GM19099 (cell line): ENCODE results near the gene RUNX3.

ENCODE experiments used
- POLR2A ChIP-seq: IDR thresholded peaks from 3 replicates; pipeline ENCODE4 v1.6.1; 2011; ENCODE audit warnings: low read depth; ENCODE audit not compliant: insufficient read length; ENCODE audit errors: extremely low read depth

The RUNX3 gene

GRCh38 chr1:24855474-24855873 lies 74.6 kb downstream of the RUNX3 start:
- no peak for TF ChIP-seq POLR2A

- no peak for TF ChIP-seq POLR2A
These were observed 76.4 kb downstream of the RUNX3 start for GRCh38 chr1:24853649-24854048.

GRCh38 chr1:24850328-24850920 lies 79.7 kb downstream of the RUNX3 start:
- no peak for TF ChIP-seq POLR2A

- no peak for TF ChIP-seq POLR2A
These were observed 80.3 kb downstream of the RUNX3 start for GRCh38 chr1:24849672-24850295.
